Esophagus muscularis mucosa (tissue), 3 donors: ENCODE data around the gene PLEKHH3.

Experiments used
- CTCF ChIP-seq, 3 experiments: fragments of 200-600 bp in 2 of 3; fragments of 450-650 bp in 1 of 3; sonication (generic) in 2 of 3; IDR thresholded peaks; one replicate each; pipeline ENCODE4 v1.5.1; 2017 to 2019; ENCODE audit warnings: antibody characterized with exemption in 3 of 3, mild to moderate bottlenecking in 2 of 3, moderate library complexity in 1 of 3
- POLR2A ChIP-seq: fragments of 450-650 bp; IDR thresholded peaks from one replicate; pipeline ENCODE4 v1.6.1; 2017; ENCODE audit warnings: antibody characterized with exemption, moderate library complexity, mild to moderate bottlenecking, low read depth
- POLR2AphosphoS5 ChIP-seq, 2 donors: sonication (generic); formaldehyde crosslinking; IDR thresholded peaks; one replicate each; pipeline ENCODE4 v1.6.1; 2017; ENCODE audit warnings: antibody characterized with exemption in 2 of 2

DNA sequence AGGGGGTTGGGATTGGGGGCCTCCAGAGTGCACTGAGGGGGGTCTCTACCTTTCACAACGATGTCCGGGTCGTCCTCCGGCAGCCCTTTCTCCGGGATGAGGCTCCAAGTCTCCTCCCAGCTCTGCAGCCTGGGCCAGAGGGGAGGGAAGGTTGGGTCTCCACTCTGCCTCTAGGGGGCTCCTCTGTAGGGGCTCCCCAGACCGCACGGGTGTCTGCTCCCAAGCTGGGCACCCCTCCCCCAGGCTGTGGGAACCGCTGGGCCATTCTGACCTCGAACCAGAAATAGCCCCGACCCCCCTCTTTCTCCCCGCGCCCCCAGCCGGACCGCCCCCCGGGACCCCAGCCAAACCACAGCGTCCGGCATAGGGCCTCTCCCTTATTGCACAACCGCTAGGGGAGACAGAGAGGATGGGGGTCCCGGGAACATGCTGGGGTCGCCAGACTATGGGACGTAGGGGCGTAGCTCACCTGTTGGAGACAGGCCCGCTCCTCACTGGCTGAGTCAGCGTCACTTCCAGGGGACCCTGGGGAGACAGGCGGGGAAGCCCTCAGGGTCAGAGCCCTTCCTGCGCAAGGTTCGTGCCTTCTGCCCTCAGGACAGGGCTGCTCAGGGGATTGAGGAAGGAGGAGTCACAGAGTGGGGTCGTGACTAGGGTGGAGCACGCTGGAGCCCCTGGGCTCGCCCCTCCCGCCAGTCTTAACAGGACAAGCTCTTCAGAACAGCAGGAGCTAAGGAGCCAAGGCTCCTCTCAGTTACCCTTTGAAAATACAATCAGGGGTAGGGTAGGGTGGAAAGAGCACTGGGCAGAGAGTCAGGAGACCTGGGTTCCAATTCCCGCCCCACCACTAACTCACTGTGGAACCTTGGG, 2.7 kb downstream of the PLEKHH3 start:
- TF ChIP-seq CTCF (IDR thresholded peaks at IDR 0.05) (peak; percentile 31 to 58 (median 38)), POLR2AphosphoS5 (IDR thresholded peaks at IDR 0.05) (no peak), POLR2A (no peak)
